ENCODE results near the gene LTA.

- TF ChIP-seq CTCF (IDR thresholded peaks at IDR 0.05) (no peak), POLR2A (IDR thresholded peaks at IDR 0.05) (no peak)
Measured at GRCh38 chr6:31578184-31579118, 6.4 kb downstream of the LTA start.

Data from esophagus squamous epithelium (tissue), 4 donors.